Measurements from ENCODE around the gene KAZN.

- no peak for TF ChIP-seq CTCF (conservative IDR thresholded peaks at IDR 0.05)
- no peak for TF ChIP-seq EZH2 (IDR thresholded peaks at IDR 0.05; ENCODE audit: low read depth)
Observed at GRCh38 chr1:14853518-14853917, 255.0 kb downstream of the KAZN start.
